NCI-H82 (cell line): ENCODE measurements around the gene BCR.

Experiments used
- DNase-seq: peaks from one replicate; lab custom pipeline; 2025; lab: John Stamatoyannopoulos, UW

Gene BCR

DNA sequence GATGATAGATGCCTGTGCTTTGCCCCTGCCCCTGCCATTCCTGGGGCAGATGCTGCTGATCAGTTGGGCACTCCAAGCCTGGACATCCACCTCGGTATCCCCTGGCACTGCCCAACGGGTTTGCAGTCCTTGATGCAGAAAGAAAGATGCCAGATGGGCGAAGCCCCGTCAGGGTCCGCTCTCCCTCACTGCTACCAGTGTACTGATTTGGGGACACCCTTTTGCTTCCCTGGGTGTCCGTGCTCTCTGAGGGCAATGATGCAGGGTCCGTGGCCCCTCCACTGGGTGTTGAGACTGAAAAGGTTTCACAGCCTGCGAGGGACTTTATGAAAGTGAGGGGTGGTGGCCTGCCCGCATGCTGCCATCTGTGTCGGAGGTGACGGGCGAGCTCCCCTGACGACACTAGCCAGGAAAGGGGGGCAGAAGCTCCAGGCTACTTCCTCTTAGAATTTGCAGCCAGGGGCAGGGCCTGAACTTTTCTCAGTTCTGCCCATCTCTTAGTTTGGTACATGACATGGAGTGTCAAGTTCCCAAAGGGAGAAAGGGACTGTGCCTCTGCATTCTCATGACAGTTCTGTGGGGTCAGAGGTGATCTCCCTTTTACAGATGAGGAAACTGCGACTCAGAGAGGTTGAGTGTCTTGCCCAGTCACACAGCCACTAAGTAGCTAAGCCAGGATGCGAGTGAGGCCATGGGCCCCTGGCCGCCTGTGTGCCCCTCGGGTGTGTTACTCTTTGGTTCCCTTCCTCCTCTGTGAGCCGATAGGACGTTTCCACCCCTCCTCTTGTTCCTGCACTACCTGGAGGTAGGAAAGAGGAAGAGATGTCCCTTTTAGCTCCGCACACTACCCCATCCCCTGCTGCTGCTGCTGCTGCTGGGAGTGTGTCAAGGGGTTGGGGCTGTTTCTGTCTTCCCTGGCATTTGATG lies 96.6 kb downstream of the BCR start:
- DNase-seq, result no peak

DNA sequence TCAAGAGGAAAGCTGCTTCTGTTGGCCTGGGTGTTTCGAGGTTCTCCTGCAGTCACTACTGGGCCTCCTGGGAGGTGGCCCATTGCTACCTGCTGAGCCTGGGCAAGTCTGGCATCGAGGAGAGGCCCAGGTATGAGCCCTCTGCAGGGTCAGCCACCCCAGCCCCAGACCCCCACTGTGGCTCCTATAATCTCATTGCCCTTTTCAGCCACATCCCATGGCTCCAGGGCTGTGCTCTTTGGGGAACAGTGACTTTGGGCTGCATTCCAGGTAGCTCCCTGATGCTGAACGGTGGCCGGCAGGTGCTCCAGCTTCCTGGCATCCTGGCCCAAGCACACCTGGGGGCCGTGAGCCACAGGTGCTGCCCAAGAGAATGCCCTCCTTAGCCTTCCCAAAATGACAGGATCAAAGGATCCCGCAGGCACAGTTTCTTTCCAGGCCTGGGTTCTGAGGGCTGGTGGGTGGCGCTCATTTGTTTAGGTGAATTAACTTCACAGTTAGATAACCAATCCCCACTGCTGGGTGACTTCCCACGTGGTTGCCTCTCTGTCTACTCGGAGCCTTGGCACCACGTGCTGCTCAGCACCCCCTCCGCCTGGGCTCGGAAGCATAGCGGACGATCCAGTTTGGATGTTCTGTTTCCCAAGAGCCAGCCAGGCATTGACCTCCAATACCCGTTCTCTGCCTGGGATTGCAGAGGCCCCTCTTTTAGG lies 97.4 kb downstream of the BCR start:
- no peak for DNase-seq

DNA sequence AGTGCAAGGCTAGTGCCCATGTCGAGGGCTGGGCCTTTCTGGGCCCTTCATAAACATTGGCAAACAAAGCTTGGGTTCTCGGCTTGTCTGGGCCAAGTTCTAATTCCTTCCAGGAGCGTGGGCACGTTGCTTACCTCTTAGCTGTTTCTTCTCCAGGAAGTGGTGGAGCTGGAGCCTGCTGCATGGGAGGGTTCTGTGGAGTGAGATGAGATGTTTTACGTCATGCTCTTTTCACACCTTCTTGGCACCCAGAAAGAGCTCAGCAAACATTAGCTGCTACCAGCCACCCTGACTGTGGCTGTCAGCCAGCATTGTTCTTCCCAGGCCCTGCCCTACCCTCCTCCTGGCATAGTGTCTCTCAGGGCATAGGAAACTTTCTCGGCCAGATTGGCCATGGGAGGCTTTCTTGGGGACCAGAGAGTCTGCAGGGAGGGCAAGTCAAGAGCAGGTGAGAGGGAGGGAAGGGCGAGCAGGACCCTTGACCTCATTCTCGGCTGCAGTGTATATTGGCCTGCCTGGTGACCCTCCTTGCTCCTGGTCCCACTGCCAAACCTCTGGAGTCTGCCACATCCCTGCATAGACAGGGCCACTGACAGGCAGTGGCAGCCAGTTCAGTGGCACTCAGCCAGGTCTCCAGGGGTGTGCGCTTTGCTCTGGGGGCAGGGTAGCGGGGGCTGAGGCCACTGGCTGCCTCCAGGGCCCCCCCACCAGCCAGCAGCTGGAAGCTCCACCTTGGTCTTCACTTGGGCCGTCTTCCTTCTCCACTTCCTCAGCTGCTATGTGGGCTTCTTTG lies 98.8 kb downstream of the BCR start:
- no peak for DNase-seq

DNA sequence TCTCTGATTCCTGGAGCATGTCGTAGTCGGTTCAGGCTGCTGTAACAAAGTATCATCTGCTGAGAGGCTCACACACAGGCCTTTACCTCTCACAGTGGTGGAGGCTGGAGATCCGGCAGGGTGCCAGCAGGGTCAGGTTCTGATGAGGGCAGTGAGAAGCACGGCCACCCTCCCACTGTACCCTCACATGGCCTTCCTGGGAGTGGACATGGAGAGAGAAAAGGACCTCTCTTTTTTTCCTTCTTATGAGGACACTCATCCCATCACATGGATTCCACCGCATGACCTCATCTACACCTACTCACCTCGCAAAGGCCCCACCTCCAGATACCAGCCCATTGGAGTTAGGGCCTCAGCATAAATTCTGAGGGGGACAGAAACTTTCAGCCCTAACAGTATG lies 99.5 kb downstream of the BCR start:
- no peak for DNase-seq

DNA sequence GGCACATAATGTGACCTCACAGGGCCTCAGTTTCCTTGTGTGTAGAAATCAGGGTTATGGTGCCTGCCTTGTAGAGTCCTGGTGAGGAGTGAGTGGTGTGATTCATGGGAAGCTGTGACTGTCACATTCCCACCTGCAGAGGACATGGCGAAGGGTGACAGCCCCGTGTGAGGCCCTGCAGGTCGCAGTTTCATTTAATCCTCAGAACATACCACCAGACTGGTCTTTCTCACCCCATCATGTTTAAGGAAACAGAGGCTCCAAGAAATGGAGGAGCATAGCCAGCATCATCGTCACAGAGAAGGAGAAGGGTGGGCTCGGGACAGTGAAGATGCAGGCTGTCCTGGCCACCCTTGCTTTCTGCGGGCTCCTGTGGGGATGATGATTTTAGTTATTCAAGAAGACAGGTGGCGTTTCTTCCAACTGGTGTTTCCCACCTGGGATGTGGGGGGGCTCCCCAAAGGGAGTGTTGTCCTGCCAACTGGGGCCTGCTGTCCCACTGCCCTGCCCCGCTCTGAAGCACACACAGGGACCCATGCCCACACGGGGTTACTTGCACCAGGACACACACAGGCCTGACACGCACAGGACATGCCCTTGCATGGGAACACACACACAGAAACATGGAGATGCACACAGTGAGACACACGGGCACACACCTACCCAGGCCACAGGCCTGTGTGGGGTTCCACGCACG lies 100.2 kb downstream of the BCR start:
- DNase-seq, result no peak

DNA sequence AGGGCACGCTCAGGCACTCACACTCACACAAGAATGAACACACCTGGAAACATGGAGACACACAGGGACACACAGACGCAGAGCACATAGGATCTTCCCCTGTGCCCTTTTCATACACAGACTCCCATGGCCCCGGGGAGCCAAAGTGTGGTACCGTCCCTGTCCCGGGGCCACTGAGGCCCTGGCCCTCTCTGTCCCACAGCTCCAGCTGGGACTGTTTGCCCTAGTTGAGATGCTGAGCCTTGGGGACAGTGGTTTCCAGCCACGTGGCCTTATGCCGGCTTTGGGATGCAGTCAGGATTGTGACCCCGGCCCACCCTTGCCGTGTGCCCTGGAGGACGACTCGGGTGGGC lies 100.7 kb downstream of the BCR start:
- DNase-seq, result no peak

DNA sequence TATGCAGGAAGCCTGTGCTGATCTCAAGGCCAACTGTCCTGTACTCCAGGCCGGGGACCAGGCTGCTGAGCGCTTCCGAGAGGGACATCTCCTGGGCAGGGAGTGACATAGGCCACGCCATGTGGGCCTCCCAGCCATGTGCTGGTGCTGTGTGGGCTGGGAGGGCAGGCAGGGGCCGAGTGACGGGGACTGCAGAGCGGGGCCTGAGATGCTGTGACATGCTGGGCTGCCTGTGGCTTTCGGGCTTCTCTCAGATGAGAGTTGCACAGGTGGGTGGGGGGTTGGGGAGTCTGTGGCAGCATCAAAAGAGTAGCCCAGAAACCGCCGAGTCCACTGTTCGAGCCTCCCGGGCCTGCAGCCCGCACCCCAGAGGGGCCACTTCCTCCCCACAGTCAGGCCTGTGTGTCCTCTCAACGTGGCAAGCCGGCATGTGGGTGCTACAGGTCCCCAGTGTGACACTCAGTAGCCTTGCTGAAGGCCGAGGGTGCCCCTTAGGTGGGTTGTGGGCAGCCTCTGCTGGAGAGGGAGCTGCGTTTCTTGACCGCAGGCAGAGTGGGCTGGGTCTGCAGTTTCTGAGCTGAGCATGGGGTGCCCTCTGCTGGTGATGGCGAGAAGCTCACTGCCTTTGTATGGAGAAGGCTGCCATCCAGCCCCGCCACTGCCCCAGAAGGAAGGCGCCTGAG lies 101.2 kb downstream of the BCR start:
- DNase-seq, result peak; percentile 84

DNA sequence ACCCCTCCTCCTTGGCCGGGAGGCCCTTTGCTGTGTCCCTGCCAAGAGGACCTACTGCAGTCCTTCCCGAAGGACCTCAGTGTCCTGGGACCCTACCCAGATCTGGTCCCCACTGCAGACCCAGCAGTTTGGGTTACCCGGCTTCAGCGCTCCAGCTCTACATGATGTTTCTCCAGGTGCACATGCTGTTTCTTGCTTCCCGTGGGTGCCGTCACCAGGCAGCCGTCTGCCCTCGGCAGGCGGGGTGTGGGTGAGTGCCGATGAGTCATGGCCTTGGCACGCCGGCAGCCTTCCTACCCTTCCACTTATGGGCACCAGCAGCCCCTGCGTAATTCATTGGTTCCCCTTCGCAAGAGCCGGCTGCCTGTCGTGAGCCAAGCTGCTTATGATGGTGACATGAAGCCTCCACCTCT lies 101.8 kb downstream of the BCR start:
- DNase-seq, result no peak

DNA sequence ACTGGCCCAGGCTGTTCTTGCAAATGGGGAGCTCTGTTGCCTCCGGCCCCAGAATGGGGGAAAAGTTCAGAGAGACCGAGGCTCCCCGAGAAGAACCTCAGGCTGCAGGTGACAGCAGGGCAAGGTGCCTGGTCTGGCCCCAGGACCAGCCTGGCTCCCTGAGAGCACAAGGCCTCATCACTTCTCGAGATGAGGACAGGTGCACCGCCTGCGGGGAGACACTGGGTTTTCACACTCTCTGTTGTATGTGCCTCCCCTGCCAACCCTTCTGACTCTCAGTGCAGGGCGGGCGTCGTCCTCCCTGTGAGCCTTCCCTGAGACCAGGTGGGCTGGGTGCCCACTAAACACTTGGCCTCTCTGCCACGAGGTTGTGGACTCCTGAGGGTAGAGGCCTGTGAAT lies 102.2 kb downstream of the BCR start:
- no peak for DNase-seq

DNA sequence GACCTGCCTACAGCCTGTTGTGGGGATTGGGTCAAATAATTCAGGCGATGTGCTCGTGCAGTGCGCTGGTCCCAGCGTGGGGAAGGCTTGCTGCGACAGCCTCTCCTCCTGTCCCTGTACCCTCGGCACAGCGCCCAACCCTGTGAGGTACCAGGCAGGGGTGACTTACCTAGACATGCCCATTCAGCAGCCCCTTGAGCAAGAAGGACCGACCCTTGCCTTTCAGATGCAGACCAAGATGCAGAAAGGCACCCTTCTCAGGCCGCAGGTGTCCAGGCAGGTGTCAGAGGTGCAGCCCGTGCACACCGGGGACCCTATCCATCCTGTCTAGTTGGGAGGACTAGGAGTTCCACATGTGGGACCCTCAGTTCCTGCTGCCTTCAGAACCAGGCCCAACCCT lies 102.7 kb downstream of the BCR start:
- DNase-seq, result no peak

DNA sequence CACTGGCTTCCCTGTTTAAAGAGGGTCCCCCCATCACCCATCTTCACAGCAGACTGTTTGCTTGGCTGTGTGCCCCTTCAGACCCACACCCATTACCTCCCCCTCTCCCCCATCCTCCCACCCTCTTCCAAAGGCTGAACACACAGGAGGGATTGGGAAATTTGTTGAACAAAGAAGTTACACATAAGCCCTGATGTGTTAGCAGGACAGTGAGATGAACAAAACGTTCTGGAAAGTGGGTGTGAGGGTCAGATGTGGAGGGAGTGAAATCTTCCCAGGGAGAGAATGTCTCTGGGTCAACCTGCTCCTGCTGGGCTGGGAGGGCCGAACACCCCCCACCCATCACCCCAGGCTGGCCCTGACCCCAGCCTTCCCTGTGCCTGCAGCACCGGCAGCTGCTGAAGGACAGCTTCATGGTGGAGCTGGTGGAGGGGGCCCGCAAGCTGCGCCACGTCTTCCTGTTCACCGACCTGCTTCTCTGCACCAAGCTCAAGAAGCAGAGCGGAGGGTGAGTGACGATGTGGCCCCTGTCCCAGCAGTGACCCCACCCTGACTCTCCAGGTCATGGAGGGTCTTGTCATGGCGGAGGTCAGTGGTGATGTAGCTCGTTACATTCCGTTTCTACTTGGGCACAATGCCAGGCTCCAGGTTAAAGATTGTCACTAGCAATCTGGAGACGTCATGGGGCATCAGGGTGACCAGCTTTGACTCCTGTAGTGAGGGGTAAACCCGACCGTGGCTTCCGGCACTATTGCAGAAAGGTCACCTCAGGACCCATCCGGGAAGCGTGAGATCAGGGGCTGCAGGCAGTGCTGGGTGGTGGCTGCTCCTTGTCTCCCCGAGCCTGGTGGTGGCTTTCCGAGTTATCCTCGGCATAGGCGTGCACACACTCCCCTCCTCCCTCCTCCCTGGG lies 103.5 kb downstream of the BCR start:
- DNase-seq, result no peak

DNA sequence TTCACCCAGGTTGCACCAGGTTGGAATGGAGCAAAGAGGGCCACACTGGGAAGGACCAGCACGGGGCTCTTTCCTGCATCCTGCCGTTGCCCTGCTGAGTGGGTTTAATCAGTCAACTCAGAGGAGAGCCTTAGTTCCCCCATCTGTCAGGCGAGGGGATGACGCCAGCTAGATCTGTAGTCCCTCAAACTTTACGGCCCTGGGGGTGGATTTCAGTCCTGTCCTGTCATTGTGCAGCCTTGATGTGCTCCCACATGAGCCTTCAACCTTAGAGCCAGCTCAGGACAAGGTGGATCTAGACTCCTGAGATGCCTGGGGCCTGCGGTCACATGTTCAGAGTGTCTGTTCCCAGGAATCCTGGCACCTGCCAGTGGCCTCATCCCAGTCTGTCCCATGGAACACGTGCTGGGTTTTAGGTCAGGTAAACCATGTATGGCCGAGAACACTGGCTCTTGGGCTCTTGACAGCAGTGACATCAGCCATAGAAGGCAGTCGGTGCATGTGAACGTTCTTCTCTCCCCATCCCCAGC lies 104.3 kb downstream of the BCR start:
- no peak for DNase-seq

DNA sequence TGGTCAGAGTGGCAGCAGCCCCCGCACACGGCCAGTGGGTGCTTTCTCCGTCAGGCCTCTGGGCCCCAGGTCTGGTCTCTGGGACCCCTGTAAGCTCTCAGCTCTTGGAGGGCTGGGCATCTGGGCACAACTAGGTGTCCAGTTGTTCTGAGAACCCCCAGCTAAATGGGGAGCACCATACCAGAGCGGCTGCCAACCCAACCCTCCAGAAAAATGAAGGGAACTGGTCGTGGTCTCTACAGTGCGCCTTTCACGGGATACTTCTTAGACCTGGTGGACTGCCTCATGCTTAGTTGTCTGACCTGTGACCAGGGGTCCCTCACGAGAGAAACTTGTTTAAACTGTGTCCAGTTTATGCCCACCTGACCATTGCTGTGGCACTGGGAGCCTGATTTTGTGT lies 104.9 kb downstream of the BCR start:
- no peak for DNase-seq

DNA sequence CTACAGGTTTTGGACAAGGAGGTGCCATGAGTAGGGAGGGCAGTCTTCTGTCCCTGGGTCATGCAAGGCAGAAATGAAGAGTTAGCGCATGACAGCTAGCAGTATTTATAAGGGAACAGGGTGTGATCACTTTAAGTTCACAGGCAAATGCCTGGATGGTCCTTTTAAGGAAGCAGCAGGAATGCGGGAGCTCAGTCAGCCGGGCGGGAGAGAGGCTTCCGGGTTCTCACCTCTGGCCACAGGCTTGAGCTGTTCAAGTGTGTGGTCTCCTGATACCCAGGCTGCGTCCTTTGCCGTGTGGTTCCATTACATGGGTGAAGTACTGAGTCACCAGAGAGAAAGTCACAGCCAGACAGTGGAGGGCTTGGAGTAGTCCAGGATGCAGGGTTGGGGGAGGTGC lies 105.4 kb downstream of the BCR start:
- DNase-seq, result no peak

DNA sequence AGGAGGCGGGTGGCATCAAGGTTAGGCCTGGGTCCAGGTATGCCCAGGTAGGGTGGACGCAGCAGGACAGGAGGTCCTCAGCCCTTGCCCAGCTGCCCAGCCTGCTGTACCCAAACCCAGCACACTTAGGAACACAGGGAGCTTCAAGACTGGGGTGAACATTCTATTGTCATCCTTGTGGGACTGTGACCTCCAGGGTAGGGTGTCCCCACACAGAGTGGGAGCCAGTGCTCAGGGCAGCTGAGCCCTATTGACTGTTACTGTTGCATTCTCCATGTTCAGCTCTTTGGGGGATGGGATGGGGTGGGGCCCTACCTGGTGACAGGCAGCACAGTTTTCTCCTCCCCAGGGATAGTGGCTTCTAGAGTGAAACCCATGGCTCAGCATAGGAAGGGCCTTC lies 106.0 kb downstream of the BCR start:
- no peak for DNase-seq

DNA sequence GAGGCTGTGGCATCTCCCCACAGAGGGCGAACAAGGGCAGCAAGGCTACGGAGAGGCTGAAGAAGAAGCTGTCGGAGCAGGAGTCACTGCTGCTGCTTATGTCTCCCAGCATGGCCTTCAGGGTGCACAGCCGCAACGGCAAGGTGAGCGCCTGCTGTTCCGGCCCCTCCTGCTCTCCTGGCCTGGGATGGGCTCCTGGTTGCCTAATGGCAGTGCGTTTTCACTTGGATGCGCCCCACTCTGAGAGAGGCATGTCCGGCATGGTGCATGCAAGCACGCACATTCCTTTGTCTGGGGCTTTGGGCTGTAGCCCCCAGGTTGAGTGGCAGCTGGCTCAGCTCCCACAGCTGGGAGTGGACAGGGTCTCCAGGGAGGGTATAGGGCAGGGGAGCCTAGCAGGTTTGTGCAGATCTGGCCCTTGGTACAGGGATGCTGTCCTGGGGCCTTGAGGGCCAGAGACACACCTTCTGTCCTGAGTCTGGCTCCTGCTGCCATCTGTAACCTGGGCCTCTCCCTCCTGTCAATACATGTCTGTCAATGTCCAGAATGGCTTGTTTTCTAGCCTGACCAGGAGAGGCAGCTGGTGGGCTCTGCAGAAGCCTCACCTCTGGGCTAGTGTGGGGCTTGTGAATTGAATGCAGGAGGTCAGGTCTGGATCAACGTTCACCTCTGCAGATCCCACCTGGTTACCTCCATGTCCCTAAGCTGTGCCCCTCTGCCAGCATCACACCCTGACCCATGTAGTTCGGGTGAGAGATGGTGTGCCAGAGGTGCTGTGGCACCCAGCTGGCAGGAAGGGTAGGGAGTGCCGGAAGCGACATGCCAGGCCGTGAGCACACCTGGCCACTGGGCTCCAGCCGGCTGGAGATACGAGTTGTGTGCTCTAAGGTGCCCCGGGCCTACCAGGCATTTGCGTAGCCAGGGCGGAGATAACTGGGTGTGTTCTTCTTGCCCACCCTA lies 107.1 kb downstream of the BCR start:
- no peak for DNase-seq

DNA sequence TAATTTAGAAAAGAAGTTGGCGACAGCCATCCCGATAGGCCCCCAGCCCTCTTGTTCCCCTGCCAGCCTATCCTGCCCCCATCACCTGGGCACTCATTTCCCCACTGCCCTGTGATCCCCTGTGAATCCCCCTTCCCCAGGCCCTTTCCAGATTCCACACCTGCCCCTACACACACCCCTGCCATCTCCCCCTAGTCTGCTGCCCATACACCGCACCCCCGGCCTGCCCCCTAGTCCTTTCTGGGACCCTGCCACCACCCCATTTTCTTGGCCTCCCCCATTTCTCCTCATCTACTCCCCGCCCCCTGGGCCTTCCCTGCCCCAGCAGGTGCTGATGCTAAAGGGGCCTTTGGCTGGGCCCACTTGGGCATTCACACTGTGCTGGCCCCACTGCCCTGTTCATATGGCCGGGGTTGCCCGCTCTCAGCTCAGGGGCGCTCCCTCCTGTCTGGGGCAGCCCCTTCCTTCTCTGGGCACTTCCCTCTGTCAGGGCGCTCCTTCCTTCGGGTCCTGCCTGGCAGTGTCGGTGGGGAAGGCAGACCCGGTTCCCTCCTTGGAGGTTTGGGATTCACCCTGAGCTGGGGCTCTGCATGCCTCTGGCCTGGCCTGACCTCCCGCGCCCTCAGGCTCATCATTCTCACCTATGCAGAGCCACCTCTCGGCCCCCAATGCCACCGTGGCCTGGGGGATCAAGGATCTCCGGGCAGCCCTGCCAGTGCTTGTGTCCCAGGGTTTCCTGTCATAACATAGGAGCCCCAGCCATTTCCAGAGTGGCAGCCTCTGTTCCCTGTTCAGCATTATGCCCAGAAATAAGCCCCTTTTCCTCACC lies 108.2 kb downstream of the BCR start:
- DNase-seq, result no peak

DNA sequence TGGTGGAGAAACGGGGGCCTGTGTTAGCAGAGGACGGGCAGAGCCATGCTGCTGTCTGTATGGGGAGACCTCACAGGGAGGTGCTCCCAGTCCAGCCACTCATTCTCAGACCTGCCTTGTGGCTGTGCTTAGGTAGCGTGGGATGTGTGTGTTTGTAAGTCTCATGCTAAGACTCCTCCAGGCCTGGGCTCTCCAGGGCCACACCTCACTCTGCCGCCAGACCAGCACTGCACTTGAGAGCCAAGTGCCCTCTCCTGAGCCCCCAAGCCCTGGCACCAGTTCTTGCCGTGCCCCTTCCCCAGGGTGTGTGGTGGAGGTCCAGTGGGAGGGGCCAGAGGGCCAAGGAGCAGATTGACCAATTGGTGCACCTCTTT lies 108.8 kb downstream of the BCR start:
- no peak for DNase-seq
